Measurements from ENCODE around the gene TNFRSF19. TPM values are rescaled to one million over a fixed set of nuclear protein-coding genes. Genes with fewer than 3 reads are reported as not detected.

TNFRSF19 gene
- total RNA-seq, 1 experiment from 2014 or later: 0.31 TPM

DNA sequence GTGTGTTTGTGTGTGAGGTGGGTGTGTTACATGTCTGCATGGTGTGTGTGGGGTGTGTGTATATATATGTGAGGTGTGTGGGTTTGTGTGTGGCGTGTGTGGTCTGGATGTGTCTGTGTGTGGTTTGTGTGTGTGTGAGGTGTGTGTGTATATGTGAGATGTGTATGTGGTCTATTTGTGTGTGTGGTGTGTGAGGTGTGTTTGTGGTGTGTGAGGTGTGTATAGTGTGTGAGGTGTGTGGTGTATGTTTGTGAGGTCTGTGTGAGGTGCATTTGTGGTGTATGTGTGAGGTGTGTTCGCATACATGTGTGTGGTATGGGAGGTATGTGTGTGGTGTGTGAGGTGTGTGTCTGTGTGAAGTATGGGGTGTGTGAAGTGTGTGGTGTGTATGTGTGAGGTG, 12.5 kb upstream of the TNFRSF19 start:
- no peak for DNase-seq
- Histone ChIP-seq H3K27me3 (ENCODE audit: control insufficient read depth, insufficient read depth, low read length) (no peaks in the 10 kb centered on the region), H3K4me3 (ENCODE audit: insufficient read depth, low read depth, low read length) (no peak overlapping the region)

DNA sequence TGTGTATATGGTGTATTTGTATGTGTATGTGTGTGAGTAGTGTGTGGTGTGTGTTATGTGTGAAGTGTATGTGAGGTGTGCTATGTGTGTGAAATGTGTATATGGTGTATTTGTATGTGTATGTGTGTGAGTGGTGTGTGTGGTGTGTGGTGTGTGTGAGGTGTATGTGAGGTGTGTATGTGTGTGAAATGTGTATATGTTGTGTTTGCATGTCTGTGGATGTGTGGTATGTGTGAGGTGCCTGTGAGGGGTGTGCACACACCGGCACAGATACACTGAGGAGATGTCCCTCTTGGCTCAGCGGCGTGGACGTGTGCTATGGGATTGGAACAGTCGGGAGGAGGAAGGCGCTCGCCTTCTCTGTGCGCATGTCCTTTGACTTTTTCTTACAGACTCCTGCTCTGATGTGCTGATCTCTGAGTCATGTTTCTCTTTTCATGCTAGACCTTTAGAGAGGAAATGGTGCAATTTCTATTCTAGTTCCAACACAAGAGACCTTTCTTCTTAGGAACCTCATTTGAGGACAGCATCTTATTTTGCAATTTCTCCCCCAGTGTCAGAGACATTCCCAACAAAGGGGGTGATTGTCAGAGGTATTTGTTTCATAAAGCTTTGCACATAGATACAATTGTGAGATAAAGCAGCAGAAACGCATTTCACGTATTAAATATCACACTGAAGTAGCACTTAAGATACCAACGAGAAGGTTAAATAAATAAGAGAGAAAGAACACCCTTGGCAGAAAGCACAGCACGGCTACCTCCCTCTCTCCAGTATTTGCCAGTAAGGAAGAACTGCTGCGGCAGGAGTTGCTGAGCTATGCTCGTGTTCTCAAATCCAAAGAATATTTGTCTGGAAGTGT, 11.3 kb upstream of the TNFRSF19 start:
- no peak for DNase-seq
- no peaks in the 10 kb centered on the region for H3K27me3 ChIP-seq (ENCODE audit: control insufficient read depth, insufficient read depth, low read length)
- H3K36me3 ChIP-seq (replicated peaks; ENCODE audit: control insufficient read depth, insufficient read depth, low read length): no peaks in the 10 kb centered on the region
- H3K4me3 ChIP-seq (ENCODE audit: insufficient read depth, low read depth, low read length): no peak overlapping the region

More for the DNA sequence above, 12.5 kb upstream of the TNFRSF19 start:
- H3K36me3 ChIP-seq (replicated peaks; ENCODE audit: control insufficient read depth, insufficient read depth, low read length): no peaks in the 10 kb centered on the region

DNA sequence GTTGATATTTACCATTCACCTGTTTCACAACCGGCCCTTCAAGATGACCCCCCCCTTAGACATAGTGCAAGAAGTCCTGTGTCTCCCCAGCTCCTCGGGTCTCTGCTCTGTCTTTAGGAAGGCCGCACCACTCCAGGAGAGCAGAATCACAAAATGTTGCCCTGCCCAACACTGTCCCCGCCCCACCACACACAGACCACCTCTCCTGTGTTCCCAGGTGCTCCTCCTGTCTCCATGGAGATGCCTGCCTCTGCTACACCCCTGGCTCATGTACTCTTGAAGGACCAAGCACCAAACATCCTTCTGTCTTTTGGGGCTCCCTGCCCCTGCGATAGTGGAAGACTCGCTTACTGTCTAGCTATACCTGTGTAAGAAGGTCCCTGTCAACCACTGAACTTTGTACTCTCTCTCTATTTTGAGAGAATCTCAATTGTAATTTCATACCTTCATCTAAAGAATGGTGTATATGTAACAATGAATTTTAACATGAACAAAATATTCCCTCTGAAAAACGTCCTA, 9.6 kb upstream of the TNFRSF19 start:
- no peaks in the 10 kb centered on the region for H3K27me3 ChIP-seq (ENCODE audit: control insufficient read depth, insufficient read depth, low read length)
- DNase-seq: no peak
- no peak overlapping the region for H3K4me3 ChIP-seq (ENCODE audit: insufficient read depth, low read depth, low read length)
- H3K36me3 ChIP-seq (replicated peaks; ENCODE audit: control insufficient read depth, insufficient read depth, low read length): no peaks in the 10 kb centered on the region

DNA sequence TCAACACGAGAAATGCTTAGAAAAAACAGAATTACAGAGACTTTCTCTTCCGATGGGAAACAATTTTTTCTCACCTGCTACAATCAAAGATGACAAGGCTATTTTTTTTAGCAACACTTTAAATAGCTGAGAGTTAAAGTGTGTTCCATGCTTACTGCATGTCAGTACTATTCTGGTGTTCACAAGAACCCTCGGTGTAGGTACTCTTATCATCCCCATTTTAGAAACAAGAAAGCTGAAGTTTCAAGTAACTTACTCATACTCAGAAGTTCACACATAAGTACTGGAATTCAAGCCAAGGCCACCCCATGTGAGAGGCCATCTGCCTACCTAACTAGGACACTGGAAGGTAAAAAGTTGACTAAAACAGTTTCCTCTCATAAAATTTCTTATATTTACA, 9.0 kb upstream of the TNFRSF19 start:
- no peak for DNase-seq
- no peaks in the 10 kb centered on the region for H3K36me3 ChIP-seq (replicated peaks; ENCODE audit: control insufficient read depth, insufficient read depth, low read length)
- no peaks in the 10 kb centered on the region for H3K27me3 ChIP-seq (ENCODE audit: control insufficient read depth, insufficient read depth, low read length)
- H3K4me3 ChIP-seq (ENCODE audit: insufficient read depth, low read depth, low read length): no peak overlapping the region

DNA sequence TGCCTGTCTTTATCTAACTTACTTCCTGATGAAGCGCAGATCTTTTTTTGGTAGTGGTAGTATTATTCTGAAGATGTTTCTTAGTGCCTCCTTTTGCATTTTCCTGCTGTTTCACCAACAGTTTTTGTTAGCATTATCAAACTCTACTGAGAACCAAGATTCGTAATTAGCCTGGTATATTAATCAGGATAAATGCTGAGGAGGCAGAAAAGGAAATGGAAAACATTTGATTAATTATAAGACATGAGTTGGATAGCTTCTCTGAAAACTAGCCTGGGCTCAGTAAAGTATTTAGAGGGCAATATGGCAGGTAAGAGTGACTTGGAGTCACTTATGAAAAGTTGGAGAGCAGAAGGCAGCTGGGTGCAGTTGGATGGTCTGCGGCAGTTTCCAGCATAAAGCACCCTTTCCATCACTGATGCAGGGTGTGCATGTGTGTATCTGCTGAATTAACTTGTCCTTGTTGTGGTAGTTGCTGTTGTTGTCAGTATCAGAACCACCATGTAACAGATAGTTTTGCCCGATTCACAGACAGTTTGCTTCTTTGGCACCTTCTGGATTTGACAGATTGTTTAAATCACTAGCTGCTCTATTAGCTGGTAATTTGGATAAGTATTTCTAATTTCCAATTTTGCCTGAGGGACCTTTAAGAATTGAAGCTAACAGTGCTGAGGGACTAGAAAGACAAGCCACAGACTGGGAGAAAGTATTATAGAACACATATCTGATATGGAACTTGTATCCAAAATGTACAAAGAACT, 6.9 kb upstream of the TNFRSF19 start:
- no peak overlapping the region for H3K4me3 ChIP-seq (ENCODE audit: insufficient read depth, low read depth, low read length)
- no peaks in the 10 kb centered on the region for H3K27me3 ChIP-seq (ENCODE audit: control insufficient read depth, insufficient read depth, low read length)
- no peaks in the 10 kb centered on the region for H3K36me3 ChIP-seq (replicated peaks; ENCODE audit: control insufficient read depth, insufficient read depth, low read length)
- no peak for DNase-seq

DNA sequence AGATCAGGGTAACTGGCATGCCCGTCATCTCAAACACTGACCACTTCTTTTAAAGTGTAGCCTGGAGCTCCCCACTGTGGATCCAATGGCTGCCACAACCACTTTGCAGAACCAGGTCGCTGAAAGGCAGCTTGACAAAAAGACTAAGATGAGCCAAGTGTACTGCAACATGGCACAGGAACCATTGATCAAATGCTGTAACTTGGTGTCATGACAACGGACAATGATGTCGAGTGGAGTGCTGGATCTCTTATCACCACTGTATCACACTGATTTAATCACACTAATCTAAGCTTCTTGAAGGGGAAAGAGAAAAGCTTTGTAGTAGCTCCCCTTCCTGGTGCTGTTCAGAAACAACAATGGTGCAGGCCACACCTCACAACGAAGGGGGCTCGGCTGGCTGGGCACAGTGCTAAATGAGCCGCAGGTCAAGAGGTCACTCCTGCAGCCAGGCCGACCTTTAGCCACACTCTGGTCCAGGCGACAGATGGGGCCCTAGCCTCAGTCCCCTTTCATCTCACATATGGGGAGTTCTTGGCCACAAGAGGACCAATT, 2.2 kb upstream of the TNFRSF19 start:
- no peak overlapping the region for H3K4me3 ChIP-seq (ENCODE audit: insufficient read depth, low read depth, low read length)
- DNase-seq: no peak
- no peaks in the 10 kb centered on the region for H3K36me3 ChIP-seq (replicated peaks; ENCODE audit: control insufficient read depth, insufficient read depth, low read length)
- H3K27me3 ChIP-seq (ENCODE audit: control insufficient read depth, insufficient read depth, low read length): no peaks in the 10 kb centered on the region

DNA sequence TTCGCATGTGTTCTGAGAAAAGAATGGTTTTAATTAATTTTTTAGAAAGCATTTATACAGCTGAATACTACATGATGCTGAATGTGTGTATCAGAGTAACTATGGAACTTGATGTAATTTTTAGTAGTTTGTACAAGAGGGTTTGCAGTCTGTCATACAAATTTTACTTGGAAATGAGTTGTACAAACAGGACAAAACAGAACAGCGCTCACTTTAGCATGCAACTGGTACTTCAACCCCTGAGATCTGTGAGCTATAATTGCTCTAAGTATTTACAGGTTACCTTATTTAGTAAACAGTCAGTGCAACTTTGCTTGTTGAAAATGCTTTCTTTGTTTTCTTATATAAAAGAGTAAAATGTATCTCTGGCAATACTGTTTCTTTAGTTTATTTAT, 706 bp downstream of the TNFRSF19 start:
- no peak for DNase-seq
- Histone ChIP-seq H3K4me3 (ENCODE audit: insufficient read depth, low read depth, low read length) (no peak overlapping the region), H3K27me3 (ENCODE audit: control insufficient read depth, insufficient read depth, low read length) (no peaks in the 10 kb centered on the region), H3K36me3 (replicated peaks; ENCODE audit: control insufficient read depth, insufficient read depth, low read length) (no peaks in the 10 kb centered on the region)

DNA sequence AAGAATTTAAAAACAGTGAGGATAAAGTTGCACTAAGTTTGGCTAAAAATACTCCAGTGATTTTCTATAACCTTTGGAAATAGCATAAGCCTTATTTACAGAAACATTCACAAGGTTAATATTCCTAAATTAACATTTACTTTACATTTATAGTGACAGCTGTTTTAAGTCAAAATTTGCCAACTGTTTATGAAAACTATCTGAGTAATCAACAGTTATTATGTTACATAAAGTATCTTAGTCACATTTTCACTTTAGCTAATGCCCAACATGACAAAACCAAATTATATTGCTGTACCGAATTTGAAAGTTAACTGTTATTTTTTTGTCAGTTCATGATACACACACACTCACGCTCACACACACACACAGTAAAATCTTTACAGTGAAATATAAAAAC, 1.2 kb downstream of the TNFRSF19 start:
- no peak for DNase-seq
- Histone ChIP-seq H3K4me3 (ENCODE audit: insufficient read depth, low read depth, low read length) (no peak overlapping the region), H3K27me3 (ENCODE audit: control insufficient read depth, insufficient read depth, low read length) (no peaks in the 10 kb centered on the region), H3K36me3 (replicated peaks; ENCODE audit: control insufficient read depth, insufficient read depth, low read length) (no peaks in the 10 kb centered on the region)

DNA sequence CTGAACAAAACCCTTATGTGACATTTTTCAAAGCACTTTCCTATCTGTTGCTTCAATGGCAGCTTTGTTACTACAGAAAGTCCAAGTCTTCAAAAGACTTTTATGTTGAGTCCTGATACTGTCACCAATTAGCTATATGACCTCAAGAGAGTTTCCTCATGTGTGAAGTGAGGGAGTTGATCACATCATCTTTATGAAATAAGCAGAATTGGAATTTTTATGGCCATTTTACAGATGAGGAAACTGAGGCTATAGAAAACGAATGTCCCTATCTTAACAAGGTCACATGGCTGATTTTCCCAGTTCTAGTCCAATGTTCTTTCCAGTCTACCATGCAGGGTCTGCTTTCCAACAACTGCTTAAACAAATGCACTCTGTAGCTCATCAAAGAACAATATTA, 2.6 kb downstream of the TNFRSF19 start:
- no peak for DNase-seq
- Histone ChIP-seq H3K4me3 (ENCODE audit: insufficient read depth, low read depth, low read length) (no peak overlapping the region), H3K27me3 (ENCODE audit: control insufficient read depth, insufficient read depth, low read length) (peaks cover 5% of the 10 kb centered on the region), H3K36me3 (replicated peaks; ENCODE audit: control insufficient read depth, insufficient read depth, low read length) (no peaks in the 10 kb centered on the region)

DNA sequence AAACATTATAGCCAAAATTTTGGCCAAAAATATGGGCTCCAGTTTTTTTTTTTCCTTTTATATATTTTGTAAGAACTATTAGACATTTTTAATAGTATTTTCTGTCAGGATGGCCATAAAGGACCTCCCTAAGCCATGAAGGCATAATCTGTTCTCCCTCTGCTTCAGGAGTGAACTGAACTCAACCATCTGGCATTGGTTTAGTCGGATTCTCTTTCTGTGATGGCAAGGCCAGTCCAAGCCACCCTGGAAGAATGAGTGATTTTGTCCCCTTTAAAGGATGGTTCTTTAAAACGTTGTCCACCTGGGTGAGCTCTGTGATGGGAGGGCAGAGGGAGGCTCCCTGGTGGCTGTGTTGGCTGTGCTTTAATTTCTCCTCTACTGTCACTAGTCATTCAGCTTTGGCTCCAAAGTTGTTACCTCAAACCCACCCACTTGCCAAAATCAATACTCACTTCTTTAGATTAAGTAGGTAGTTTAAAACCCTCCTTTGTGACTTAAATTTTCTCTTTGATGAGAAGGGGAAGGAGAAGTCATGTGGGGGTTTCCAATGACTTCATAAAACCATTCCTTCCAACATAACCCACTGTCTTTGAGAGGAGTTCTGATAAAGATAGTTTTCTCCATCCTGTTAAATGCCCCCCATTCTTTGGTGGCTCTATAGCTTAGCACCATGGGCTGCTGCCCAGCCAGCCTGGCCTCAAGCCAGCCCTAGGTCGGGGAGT, 4.4 kb downstream of the TNFRSF19 start:
- H3K36me3 ChIP-seq (replicated peaks; ENCODE audit: control insufficient read depth, insufficient read depth, low read length): no peaks in the 10 kb centered on the region
- H3K27me3 ChIP-seq (ENCODE audit: control insufficient read depth, insufficient read depth, low read length): peaks cover 17% of the 10 kb centered on the region
- DNase-seq: no peak
- no peak overlapping the region for H3K4me3 ChIP-seq (ENCODE audit: insufficient read depth, low read depth, low read length)

DNA sequence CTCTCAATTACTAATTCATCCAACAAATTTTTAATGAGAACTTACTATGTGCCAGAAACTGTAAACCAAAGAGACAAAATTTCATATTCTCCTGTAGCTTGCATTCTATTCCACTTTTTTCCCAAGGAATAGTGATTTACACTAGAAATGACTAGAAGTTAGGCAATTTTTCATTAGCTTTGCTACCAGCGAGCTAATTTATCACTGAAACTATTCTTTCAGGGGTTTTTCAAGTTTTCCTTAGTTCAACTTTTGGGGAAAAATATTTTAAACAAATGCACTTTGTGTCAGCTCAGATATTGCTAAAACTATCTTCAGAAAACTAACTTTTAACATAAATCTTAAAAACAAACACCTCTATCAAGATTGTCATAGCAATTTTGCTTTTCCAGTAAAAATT, 5.4 kb downstream of the TNFRSF19 start:
- no peak overlapping the region for H3K4me3 ChIP-seq (ENCODE audit: insufficient read depth, low read depth, low read length)
- peaks cover 28% of the 10 kb centered on the region for H3K27me3 ChIP-seq (ENCODE audit: control insufficient read depth, insufficient read depth, low read length)
- no peaks in the 10 kb centered on the region for H3K36me3 ChIP-seq (replicated peaks; ENCODE audit: control insufficient read depth, insufficient read depth, low read length)
- no peak for DNase-seq

DNA sequence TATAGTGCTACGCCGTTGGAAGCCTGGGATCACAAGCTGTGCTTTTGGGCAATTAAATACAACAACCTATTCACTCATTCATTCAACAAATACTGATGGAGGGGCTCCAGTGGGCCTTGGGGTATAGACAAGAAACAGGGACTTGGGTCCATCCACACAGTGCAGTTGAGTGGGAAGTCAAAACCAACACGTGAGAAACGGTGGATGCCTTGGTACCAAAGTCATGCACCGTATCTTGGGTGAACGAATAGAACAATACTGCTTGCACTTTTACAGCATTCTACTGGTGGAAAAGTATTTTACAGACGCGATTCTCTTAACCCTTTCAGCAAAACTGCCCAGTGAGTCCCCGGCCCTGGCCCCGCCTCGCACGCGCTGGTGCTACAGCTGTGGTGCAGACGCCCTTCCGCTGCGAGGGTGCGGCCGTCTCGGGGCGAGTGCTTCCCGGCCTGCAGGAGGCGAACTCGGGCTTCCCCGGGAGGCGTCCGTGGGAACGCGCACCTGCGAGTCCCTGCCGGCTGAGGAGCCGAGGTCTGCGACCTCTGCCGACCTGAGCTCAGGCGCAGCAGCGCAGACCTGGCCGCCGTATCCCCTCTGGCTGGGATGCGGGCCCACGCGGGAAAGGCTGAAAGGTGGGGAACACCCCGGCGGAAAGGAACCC, 8.3 kb downstream of the TNFRSF19 start:
- H3K27me3 ChIP-seq (ENCODE audit: control insufficient read depth, insufficient read depth, low read length): peaks cover 31% of the 10 kb centered on the region
- peak; percentile 80 for DNase-seq
- H3K4me3 ChIP-seq (ENCODE audit: insufficient read depth, low read depth, low read length): peak overlapping the region; percentile 80
- no peaks in the 10 kb centered on the region for H3K36me3 ChIP-seq (replicated peaks; ENCODE audit: control insufficient read depth, insufficient read depth, low read length)

DNA sequence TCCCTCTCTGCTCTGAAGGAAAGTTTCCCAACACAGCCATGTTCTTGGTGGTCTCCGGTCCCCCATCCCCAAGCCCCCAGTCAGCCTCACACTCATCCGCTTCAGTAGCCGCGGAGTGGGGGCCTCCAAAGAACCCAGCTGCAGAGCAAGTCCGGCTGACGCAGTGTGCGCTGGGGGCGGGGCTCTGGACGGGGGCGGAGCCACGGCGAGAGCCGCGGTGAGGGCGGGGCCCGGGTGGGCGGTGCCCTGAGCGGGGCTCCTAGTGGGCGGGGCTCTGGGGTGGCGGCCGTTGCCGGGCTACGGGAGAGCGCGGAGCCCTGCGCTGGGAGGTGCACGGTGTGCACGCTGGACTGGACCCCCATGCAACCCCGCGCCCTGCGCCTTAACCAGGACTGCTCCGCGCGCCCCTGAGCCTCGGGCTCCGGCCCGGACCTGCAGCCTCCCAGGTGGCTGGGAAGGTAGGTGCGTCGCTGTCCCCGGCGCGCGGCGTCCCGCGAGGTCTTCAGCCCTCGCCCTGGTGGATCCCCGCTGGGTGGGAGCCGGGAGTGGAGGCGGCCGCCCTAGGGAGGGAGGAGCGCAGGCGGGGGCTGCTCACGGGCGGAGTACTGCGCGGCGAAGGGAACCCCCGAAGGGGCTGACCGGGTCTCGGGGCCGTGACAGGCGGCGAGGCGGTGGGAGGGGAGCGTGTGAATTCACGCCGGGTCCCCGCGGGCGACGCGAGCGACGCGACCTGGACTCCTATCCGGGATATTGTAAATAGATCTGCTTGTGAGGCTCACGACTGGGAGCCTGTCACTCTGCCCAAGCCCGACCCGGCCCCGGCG, 9.1 kb downstream of the TNFRSF19 start:
- H3K4me3 ChIP-seq (ENCODE audit: insufficient read depth, low read depth, low read length): peak overlapping the region; percentile 80
- DNase-seq: peak; percentile 98
- peaks cover 31% of the 10 kb centered on the region for H3K27me3 ChIP-seq (ENCODE audit: control insufficient read depth, insufficient read depth, low read length)
- H3K36me3 ChIP-seq (replicated peaks; ENCODE audit: control insufficient read depth, insufficient read depth, low read length): no peaks in the 10 kb centered on the region

All from H7 (cell line).